ENCODE measurements around the gene MAP3K7CL.

The MAP3K7CL gene

GRCh38 chr21:29213513-29214385 lies 83.3 kb downstream of the MAP3K7CL start:
- no peak for DNase-seq (ENCODE audit: low read depth, low spot score)
- no peak overlapping the region for H3K4me3 ChIP-seq (ENCODE audit: low read length)

- no peak for DNase-seq (ENCODE audit: low read depth, low spot score)
- H3K4me3 ChIP-seq (ENCODE audit: low read length), result no peak overlapping the region
Measured at GRCh38 chr21:29215709-29216108, 85.3 kb downstream of the MAP3K7CL start.

GRCh38 chr21:29217818-29218291 lies 87.4 kb downstream of the MAP3K7CL start:
- no peak for DNase-seq (ENCODE audit: low read depth, low spot score)
- H3K4me3 ChIP-seq (ENCODE audit: low read length), result no peak overlapping the region

GRCh38 chr21:29218749-29219148 lies 88.3 kb downstream of the MAP3K7CL start:
- DNase-seq (ENCODE audit: low read depth, low spot score), result no peak
- H3K4me3 ChIP-seq (ENCODE audit: low read length), result no peak overlapping the region

GRCh38 chr21:29219165-29219770 lies 88.8 kb downstream of the MAP3K7CL start:
- no peak overlapping the region for H3K4me3 ChIP-seq (ENCODE audit: low read length)
- DNase-seq (ENCODE audit: low read depth, low spot score), result no peak

GRCh38 chr21:29221253-29221744 lies 90.9 kb downstream of the MAP3K7CL start:
- H3K4me3 ChIP-seq (ENCODE audit: low read length), result no peak overlapping the region
- DNase-seq (ENCODE audit: low read depth, low spot score), result no peak

GRCh38 chr21:29224006-29224405 lies 93.6 kb downstream of the MAP3K7CL start:
- DNase-seq (ENCODE audit: low read depth, low spot score), result no peak
- no peak overlapping the region for H3K4me3 ChIP-seq (ENCODE audit: low read length)

Measured in Jurkat, Clone E6-1 (cell line).